WERI-Rb-1 (cell line): ENCODE measurements around the gene RRP7A.
"Not testable (repeated sequence)": the region's sequence is repeated elsewhere in the genome, so short reads cannot be mapped to it uniquely, and the experiment has no call there.

Experiments
- DNase-seq: peaks from one replicate; pipeline ENCODE4 v3.0.0-alpha.2; 2020
- H3K27ac ChIP-seq: fragments of 250-450 bp; sonication (Bioruptor Pico); 2 replicates; pipeline ENCODE4 v1.5.1; 2020; ENCODE audit warnings: mild to moderate bottlenecking, moderate library complexity
- H3K27me3 ChIP-seq: fragments of 250-450 bp; sonication (Bioruptor Pico); 2 replicates; pipeline ENCODE4 v1.5.1; 2021; ENCODE audit warnings: mild to moderate bottlenecking, low read depth, moderate library complexity; ENCODE audit not compliant: insufficient read depth, severe bottlenecking
- H3K36me3 ChIP-seq: fragments of 250-450 bp; sonication (Bioruptor Pico); 2 replicates; pipeline ENCODE4 v1.5.1; 2020; ENCODE audit warnings: mild to moderate bottlenecking, moderate library complexity
- H3K4me3 ChIP-seq: 2 replicates; pipeline ENCODE4 v1.5.1; 2011; ENCODE audit warnings: low read depth, mild to moderate bottlenecking, control low read depth, low read length
- H3K9me3 ChIP-seq: fragments of 250-450 bp; sonication (Bioruptor Pico); 2 replicates; pipeline ENCODE4 v1.5.1; 2021; ENCODE audit warnings: mild to moderate bottlenecking, moderate library complexity; ENCODE audit not compliant: severe bottlenecking
- CTCF ChIP-seq: IDR thresholded peaks from 2 replicates; pipeline ENCODE4 v1.5.1; 2011; ENCODE audit warnings: low read depth, mild to moderate bottlenecking, control low read depth, inconsistent platforms, low read length

RRP7A gene

GRCh38 chr22:42536166-42536565 lies 16.6 kb upstream of the RRP7A start:
- H3K4me3 ChIP-seq = no peak overlapping the region
- DNase-seq = no peak
- H3K9me3 ChIP-seq = no peaks in the 10 kb centered on the region
- no peaks in the 10 kb centered on the region for H3K36me3 ChIP-seq
- no peak for TF ChIP-seq CTCF
- H3K27me3 ChIP-seq = no peaks in the 10 kb centered on the region
- H3K27ac ChIP-seq = no peak overlapping the region

GRCh38 chr22:42535082-42535731 lies 15.6 kb upstream of the RRP7A start:
- not testable (repeated sequence) for DNase-seq, H3K27me3 ChIP-seq, H3K36me3 ChIP-seq, H3K9me3 ChIP-seq, H3K27ac ChIP-seq, H3K4me3 ChIP-seq

- Histone ChIP-seq H3K9me3 (no peaks in the 10 kb centered on the region), H3K36me3 (no peaks in the 10 kb centered on the region), H3K27me3 (no peaks in the 10 kb centered on the region), H3K4me3 (no peak overlapping the region), H3K27ac (no peak overlapping the region)
- DNase-seq = no peak
- no peak for TF ChIP-seq CTCF
Observed at GRCh38 chr22:42533638-42533977, 14.0 kb upstream of the RRP7A start.

- not testable (repeated sequence) for H3K27me3 ChIP-seq, H3K9me3 ChIP-seq, DNase-seq, H3K4me3 ChIP-seq, H3K36me3 ChIP-seq, H3K27ac ChIP-seq
Observed at GRCh38 chr22:42531401-42532084, 11.9 kb upstream of the RRP7A start.

- H3K36me3 ChIP-seq, DNase-seq, H3K27me3 ChIP-seq, H3K4me3 ChIP-seq, H3K9me3 ChIP-seq, H3K27ac ChIP-seq: not testable (repeated sequence)
Observed at GRCh38 chr22:42529435-42529834, 9.8 kb upstream of the RRP7A start.

- no peaks in the 10 kb centered on the region for H3K36me3 ChIP-seq
- H3K27ac ChIP-seq = no peak overlapping the region
- no peak overlapping the region for H3K4me3 ChIP-seq
- DNase-seq = no peak
- TF ChIP-seq CTCF = no peak
- no peaks in the 10 kb centered on the region for H3K9me3 ChIP-seq
- no peaks in the 10 kb centered on the region for H3K27me3 ChIP-seq
Observed at GRCh38 chr22:42528591-42529307, 9.2 kb upstream of the RRP7A start.

GRCh38 chr22:42522546-42522945 lies 3.0 kb upstream of the RRP7A start:
- Histone ChIP-seq H3K36me3 (no peaks in the 10 kb centered on the region), H3K27me3 (no peaks in the 10 kb centered on the region), H3K4me3 (no peak overlapping the region), H3K27ac (no peak overlapping the region), H3K9me3 (no peaks in the 10 kb centered on the region)
- no peak for TF ChIP-seq CTCF
- no peak for DNase-seq
